Right atrium auricular region (tissue), 2 donors: Measurements from ENCODE around the gene MEP1B. TPM values are rescaled to one million over a fixed set of nuclear protein-coding genes. Genes with fewer than 3 reads are reported as not detected.
A peak's percentile ranks its signal among the peaks of the same experiment; 100 is the strongest.
"Not testable (repeated sequence)": the region's sequence is repeated elsewhere in the genome, so short reads cannot be mapped to it uniquely, and the experiment has no call there.

Experiments used
- DNase-seq: peaks from one replicate; pipeline ENCODE4 v3.0.0-alpha.2; 2019; ENCODE audit warnings: low spot score
- H3K27ac ChIP-seq, 2 donors: fragments of 200-600 bp; sonication (generic); 1 replicate in 1 of 2; 2 replicates in 1 of 2; pipeline ENCODE4 v1.5.1; 2016 to 2019
- H3K27me3 ChIP-seq, 2 donors: fragments of 200-600 bp; sonication (generic); one replicate each; pipeline versions ENCODE4 v1.5.1 to v1.6.0; 2017 to 2019
- H3K36me3 ChIP-seq: fragments of 200-600 bp; sonication (generic); one replicate; pipeline ENCODE4 v1.5.1; 2016
- H3K4me1 ChIP-seq, 2 donors: fragments of 200-600 bp; sonication (generic); one replicate each; pipeline versions ENCODE4 v1.5.1 to v1.6.0; 2017 to 2019
- H3K4me3 ChIP-seq, 2 donors: fragments of 200-600 bp; sonication (generic); 1 replicate in 1 of 2; 2 replicates in 1 of 2; pipeline ENCODE4 v1.5.1; 2017 to 2019; ENCODE audit warnings: mild to moderate bottlenecking in 1 of 2, moderate library complexity in 1 of 2
- H3K9me3 ChIP-seq, 2 donors: fragments of 200-600 bp; sonication (generic); one replicate each; pipeline ENCODE4 v1.5.1; 2019
- total RNA-seq, 2 donors: library from RNA; depleted of rRNA; stranded (reverse); fragments of >200 nt; gene quantifications; one replicate each; pipeline ENCODE4 v1.1.0, GENCODE V29; 2016
- TF ChIP-seq, protein P1 (sequence below), 2 donors: fragments of 200-600 bp; sonication (generic); IDR thresholded peaks; one replicate each; pipeline ENCODE4 v1.5.1; 2019; ENCODE audit warnings: antibody characterized with exemption in 2 of 2

Gene MEP1B
- total RNA-seq, 2 donors from 2014 or later, result not detected

DNA sequence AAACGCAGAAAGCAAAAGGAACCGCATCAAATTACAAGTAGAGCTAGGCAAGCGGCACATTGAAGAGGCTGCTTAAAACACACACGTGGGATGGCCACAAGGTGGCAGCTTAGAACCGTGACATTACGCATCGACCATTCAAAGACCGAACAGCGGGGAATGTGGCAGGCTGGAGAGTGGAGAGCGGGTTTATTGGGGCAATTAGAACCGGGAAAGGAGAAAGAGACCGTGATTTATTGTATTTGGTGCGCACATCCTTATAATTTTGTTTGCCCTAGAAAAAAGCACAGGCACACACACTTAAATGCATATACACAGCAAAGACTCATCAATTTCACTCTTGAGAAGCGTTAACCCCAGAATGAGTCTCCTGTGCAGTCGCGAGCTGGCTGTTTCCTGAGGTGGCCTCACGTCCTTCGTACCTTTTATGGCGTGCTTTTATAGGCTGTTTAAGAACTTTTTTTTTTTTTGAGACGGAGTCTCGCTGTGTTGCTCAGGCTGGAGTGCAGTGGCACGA, 31.7 kb upstream of the MEP1B start:
- Histone ChIP-seq H3K27ac (no peak overlapping the region), H3K36me3 (no peaks in the 10 kb centered on the region), H3K27me3 (no peaks in the 10 kb centered on the region), H3K9me3 (no peaks in the 10 kb centered on the region), H3K4me3 (no peak overlapping the region), H3K4me1 (peaks cover 0 to 4% of the 10 kb centered on the region in 2 donors)
- peak; percentile 85 for DNase-seq
- TF ChIP-seq, protein P1, sequence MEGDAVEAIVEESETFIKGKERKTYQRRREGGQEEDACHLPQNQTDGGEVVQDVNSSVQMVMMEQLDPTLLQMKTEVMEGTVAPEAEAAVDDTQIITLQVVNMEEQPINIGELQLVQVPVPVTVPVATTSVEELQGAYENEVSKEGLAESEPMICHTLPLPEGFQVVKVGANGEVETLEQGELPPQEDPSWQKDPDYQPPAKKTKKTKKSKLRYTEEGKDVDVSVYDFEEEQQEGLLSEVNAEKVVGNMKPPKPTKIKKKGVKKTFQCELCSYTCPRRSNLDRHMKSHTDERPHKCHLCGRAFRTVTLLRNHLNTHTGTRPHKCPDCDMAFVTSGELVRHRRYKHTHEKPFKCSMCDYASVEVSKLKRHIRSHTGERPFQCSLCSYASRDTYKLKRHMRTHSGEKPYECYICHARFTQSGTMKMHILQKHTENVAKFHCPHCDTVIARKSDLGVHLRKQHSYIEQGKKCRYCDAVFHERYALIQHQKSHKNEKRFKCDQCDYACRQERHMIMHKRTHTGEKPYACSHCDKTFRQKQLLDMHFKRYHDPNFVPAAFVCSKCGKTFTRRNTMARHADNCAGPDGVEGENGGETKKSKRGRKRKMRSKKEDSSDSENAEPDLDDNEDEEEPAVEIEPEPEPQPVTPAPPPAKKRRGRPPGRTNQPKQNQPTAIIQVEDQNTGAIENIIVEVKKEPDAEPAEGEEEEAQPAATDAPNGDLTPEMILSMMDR (IDR thresholded peaks at IDR 0.05), result peak; percentile 74 to 90

DNA sequence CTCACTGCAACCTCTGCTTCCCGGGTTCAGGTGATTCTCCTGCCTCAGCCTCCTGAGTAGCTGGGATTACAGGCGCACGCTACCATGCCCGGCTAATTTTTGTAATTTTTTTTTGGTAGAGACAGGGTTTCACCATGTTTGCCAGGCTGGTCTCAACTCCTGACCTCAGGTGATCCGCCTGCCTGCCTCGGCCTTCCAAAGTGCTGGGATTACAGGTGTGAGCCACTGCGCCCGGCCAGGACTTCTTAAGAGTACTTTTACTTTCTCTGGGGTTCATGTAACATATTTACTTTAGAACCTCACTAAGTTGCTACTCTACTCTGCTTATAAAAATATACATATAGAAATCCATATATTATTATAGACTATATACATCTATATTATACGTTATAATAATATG, 31.2 kb upstream of the MEP1B start:
- not testable (repeated sequence) for H3K4me1 ChIP-seq, H3K36me3 ChIP-seq, H3K27me3 ChIP-seq, H3K4me3 ChIP-seq, H3K27ac ChIP-seq, H3K9me3 ChIP-seq, DNase-seq

DNA sequence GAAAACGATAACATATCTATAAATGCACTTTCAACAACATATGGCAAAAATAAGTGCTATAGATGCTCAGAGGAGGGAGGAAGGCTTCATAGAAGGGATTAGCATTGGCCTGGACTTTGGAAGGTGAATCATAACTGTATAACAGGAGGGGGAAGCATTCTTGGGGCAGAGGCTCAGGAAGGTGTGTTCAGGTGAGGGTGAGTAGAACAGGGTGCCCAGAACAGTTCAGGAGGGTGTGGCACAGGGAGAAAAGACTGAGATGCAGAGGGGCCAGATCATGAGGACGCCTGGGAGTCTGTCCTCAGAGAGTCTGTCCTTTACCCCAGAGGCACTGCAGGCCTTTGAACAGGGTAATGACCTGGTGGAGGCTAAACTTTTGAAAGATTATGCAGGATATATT, 29.3 kb upstream of the MEP1B start:
- TF ChIP-seq, protein P1 (IDR thresholded peaks at IDR 0.05), result no peak
- Histone ChIP-seq H3K9me3 (no peaks in the 10 kb centered on the region), H3K4me1 (peaks cover 0 to 4% of the 10 kb centered on the region in 2 donors), H3K36me3 (no peaks in the 10 kb centered on the region), H3K27me3 (no peaks in the 10 kb centered on the region), H3K4me3 (no peak overlapping the region), H3K27ac (no peak overlapping the region)
- DNase-seq, result no peak

DNA sequence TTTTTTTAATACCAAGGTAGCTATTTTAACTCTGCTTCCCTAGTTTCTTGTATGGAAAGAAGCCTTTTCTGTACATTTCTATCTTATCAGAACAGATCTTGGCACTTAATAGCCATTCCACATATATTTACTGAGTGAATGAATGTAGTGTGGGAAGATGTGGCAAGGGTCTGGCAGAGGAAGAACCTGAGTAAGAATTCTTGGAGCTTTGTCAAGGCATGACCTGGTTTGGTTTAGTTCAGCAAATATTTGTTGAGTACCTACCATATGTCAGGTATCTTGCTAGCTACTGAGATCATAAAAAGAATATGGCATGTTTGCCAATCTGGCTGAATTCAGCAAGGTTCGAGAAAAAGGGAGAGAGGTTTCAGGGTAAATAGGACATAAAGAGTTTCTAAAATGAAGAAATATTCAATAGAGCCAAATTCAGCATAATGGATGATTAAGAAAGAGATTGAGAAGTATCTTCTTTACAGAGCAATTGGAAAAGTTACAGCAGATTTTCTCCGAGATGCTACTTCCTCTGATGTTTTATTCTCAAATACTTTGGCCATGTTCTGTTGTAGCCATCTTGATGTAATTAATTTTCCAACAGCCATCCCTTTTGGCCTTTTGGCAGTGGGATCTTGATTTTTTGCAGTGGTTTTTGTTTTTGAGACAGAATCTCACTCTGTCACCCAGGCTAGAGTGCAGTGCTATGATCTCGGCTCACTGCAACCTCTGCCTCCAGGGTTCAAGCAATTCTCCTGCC, 21.7 kb upstream of the MEP1B start:
- H3K4me1 ChIP-seq, result no peaks in the 10 kb centered on the region

DNA sequence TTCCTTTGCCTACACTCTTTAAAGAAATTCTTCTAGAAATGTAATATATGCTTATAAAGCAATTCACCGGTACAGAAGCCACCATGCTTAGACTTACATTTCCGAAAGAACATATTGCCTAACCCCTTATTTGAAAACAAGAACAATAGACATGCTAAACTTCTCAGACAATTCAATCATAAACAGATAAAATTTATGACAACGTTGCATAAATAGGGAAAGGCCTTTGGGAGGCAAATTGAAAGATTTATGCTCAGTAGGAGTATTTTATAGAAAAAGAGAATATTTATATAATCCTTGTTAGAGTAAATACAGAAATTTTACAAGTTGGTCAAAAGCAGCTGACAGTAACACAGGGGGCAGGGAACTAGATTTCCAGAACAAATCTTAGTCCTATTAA, 16.2 kb upstream of the MEP1B start:
- Histone ChIP-seq H3K4me3 (no peak overlapping the region), H3K9me3 (no peaks in the 10 kb centered on the region), H3K4me1 (no peaks in the 10 kb centered on the region), H3K27ac (no peak overlapping the region), H3K27me3 (no peaks in the 10 kb centered on the region), H3K36me3 (no peaks in the 10 kb centered on the region)
- TF ChIP-seq, protein P1 (IDR thresholded peaks at IDR 0.05), result no peak
- no peak for DNase-seq

More for the DNA sequence above, 21.7 kb upstream of the MEP1B start:
- Histone ChIP-seq H3K27ac (no peak overlapping the region), H3K36me3 (no peaks in the 10 kb centered on the region), H3K4me3 (no peak overlapping the region), H3K9me3 (no peaks in the 10 kb centered on the region), H3K27me3 (no peaks in the 10 kb centered on the region)
- TF ChIP-seq, protein P1 (IDR thresholded peaks at IDR 0.05), result no peak
- no peak for DNase-seq

DNA sequence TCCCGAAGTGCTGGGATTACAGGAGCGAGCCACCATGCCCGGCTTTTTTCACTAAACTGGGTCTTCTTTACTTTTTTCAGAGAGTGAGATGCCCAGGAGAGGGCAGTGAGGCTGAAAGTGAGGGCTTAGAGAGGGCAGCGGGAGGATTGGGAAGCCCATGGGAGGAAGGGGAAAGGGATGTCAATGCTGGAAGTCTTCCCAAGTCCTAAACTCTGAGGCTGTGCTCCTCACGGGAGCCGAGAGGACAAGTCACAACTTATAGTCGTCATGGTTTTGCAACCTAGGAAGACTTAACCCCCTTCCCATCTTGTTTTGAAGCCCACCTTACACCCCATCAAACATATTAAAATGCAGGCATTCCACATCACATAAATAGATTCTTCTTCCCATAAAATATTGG, 15.1 kb upstream of the MEP1B start:
- Histone ChIP-seq H3K27me3 (no peaks in the 10 kb centered on the region), H3K4me3 (no peak overlapping the region), H3K9me3 (no peaks in the 10 kb centered on the region), H3K27ac (no peak overlapping the region), H3K36me3 (no peaks in the 10 kb centered on the region), H3K4me1 (no peaks in the 10 kb centered on the region)
- DNase-seq, result no peak
- TF ChIP-seq, protein P1 (IDR thresholded peaks at IDR 0.05), result no peak
